22Rv1 (cell line): ENCODE results near the gene MRAS.

Source experiments
- H3K27ac ChIP-seq: fragments of 450-650 bp; 2 replicates; pipeline ENCODE4 v1.5.1; 2017
- CTCF ChIP-seq: fragments of 450-650 bp; IDR thresholded peaks from 2 replicates; pipeline ENCODE4 v1.5.1; 2017; ENCODE audit warnings: mild to moderate bottlenecking
- ZFX ChIP-seq: fragments of 450-650 bp; IDR thresholded peaks from 2 replicates; pipeline ENCODE4 v1.6.1; 2017; ENCODE audit warnings: antibody characterized with exemption, borderline replicate concordance

Gene MRAS

GRCh38 chr3:138441742-138442141 is 93.4 kb downstream of the MRAS start:
- H3K27ac ChIP-seq, result no peak overlapping the region
- TF ChIP-seq ZFX (no peak), CTCF (no peak)

GRCh38 chr3:138442433-138442832 is 94.1 kb downstream of the MRAS start:
- no peak overlapping the region for H3K27ac ChIP-seq
- TF ChIP-seq CTCF, result no peak

GRCh38 chr3:138443091-138443490 is 94.7 kb downstream of the MRAS start:
- H3K27ac ChIP-seq, result no peak overlapping the region
- TF ChIP-seq ZFX (no peak), CTCF (no peak)

DNA sequence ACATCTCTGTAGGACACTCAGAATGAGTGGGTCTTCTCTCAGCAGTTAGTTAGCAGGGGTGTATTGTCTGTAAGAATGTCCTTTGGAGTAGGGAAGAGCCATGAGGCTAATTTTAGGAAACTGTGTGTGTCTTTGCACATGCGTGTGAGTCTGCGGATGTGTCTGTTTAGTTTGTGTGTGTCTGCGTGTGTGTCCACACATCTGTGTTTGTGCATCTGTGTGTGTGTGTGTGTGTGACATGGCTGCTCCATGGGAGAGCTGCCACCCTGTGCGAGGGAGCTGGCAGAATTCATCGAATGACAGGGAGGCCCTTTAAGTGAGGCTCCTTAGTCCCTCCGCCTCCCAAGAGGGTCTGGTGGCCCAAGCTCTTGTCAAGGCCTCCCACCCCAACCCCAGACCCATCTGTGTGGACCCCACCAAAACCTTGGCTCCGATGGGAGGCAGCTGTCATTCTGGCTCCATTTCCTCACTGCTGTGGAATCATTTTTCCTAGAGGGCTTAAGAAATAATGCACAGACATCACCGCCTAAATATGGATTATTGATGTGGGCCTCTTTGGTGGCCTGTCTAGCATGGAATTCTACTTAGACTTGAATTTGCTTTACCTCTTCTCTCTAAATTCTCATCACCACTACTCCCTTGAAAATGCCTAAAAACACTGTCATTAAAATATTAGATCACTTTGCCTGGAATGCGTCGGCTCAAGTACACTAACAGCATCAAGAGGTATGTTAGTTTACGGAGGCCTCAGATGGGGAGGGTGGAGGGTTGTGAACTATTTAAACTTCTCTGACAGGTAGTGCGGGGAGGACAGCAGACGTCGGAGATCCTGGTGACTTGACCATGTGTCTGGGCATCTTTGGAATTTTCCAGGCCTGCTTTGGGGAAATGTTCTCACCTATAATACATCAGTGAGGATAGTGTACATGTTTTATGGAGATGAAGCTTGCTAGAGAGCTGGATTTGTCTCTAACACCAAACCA is 95.4 kb downstream of the MRAS start:
- TF ChIP-seq CTCF (no peak), ZFX (no peak)
- no peak overlapping the region for H3K27ac ChIP-seq

- H3K27ac ChIP-seq, result no peak overlapping the region
- TF ChIP-seq CTCF (no peak), ZFX (no peak)
These were observed 96.9 kb downstream of the MRAS start for GRCh38 chr3:138445236-138445635.

- no peak overlapping the region for H3K27ac ChIP-seq
- TF ChIP-seq CTCF (no peak), ZFX (no peak)
These were observed 97.3 kb downstream of the MRAS start for GRCh38 chr3:138445654-138446053.

DNA sequence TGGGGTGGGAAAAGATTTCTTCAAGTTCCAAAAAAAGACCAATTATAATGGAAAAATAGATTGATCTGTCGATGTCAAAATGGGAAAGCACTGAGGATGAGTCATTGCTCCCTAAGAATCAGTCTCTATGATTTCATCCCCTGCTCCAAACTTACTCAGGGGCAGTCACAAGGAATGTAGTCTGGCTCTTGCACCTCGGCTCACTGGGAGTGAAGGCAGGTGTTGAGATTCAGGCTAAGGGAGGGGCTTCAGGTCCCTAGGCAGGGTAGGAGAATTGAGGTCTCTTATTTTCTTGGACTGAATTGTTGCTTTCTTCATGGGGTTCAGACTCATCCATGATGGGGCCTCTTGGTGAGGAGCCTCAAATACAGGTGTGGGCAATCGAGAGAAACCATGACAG is 100.3 kb downstream of the MRAS start:
- TF ChIP-seq CTCF (no peak), ZFX (no peak)
- H3K27ac ChIP-seq, result no peak overlapping the region
